DND-41 (cell line): ENCODE data around the gene FHOD1.

ENCODE experiments used
- ATAC-seq: fragments of 200-7000 bp; cut with Tn5 transposase; 3 replicates; pipeline ENCODE4 v1.9.1; 2021; ENCODE audit warnings: low read depth; ENCODE audit not compliant: insufficient read depth
- DNase-seq: peaks from one replicate; pipeline ENCODE4 v3.0.0-alpha.2; 2020
- H2AFZ ChIP-seq: 2 replicates; pipeline ENCODE4 v1.6.0; 2012; ENCODE audit warnings: low read depth, low read length
- H3K27ac ChIP-seq: 2 replicates; pipeline ENCODE4 v1.5.1; 2012; ENCODE audit warnings: low read length, inconsistent platforms
- H3K27me3 ChIP-seq: fragments of 200-600 bp; sonication (generic); 2 replicates; pipeline ENCODE4 v1.6.0; 2012; ENCODE audit warnings: low read length, mild to moderate bottlenecking, inconsistent platforms; ENCODE audit not compliant: insufficient read depth, poor library complexity
- H3K36me3 ChIP-seq: 2 replicates; pipeline ENCODE4 v1.5.1; 2012; ENCODE audit warnings: low read length, inconsistent platforms; ENCODE audit not compliant: insufficient read depth
- H3K4me1 ChIP-seq: 2 replicates; pipeline ENCODE4 v1.5.1; 2012; ENCODE audit warnings: mild to moderate bottlenecking, low read length; ENCODE audit not compliant: insufficient read depth
- H3K4me2 ChIP-seq: 2 replicates; pipeline ENCODE4 v1.6.0; 2012; ENCODE audit warnings: mild to moderate bottlenecking, moderate library complexity, low read length, inconsistent platforms; ENCODE audit not compliant: insufficient read depth
- H3K4me3 ChIP-seq, 2 experiments: fragments of 200-600 bp in 1 of 2; shearing (Covaris generic) in 1 of 2; 2 replicates each; pipeline ENCODE4 v1.5.1; 2012 to 2016; ENCODE audit warnings: inconsistent platforms in 2 of 2, low read length in 2 of 2, mild to moderate bottlenecking in 2 of 2, low read depth in 1 of 2, moderate library complexity in 1 of 2
- H3K79me2 ChIP-seq: 2 replicates; pipeline ENCODE4 v1.6.0; 2012; ENCODE audit warnings: low read length, inconsistent platforms; ENCODE audit not compliant: insufficient read depth
- H3K9ac ChIP-seq: 2 replicates; pipeline ENCODE4 v1.6.0; 2012; ENCODE audit warnings: low read depth, mild to moderate bottlenecking, inconsistent platforms, low read length, moderate library complexity
- H3K9me3 ChIP-seq: 2 replicates; pipeline ENCODE4 v1.5.1; 2012; ENCODE audit warnings: low read length, moderate library complexity, mild to moderate bottlenecking, inconsistent platforms; ENCODE audit not compliant: insufficient read depth, severe bottlenecking
- H4K20me1 ChIP-seq: 2 replicates; pipeline ENCODE4 v1.6.0; 2012; ENCODE audit warnings: low read length; ENCODE audit not compliant: insufficient read depth
- CTCF ChIP-seq: IDR thresholded peaks from 2 replicates; pipeline ENCODE4 v1.5.1; 2012; ENCODE audit warnings: borderline replicate concordance, low read length, moderate library complexity, mild to moderate bottlenecking; ENCODE audit not compliant: poor library complexity, severe bottlenecking; ENCODE audit errors: extremely low read depth
- EZH2 ChIP-seq: IDR thresholded peaks from 3 replicates; pipeline ENCODE4 v1.6.1; 2012; ENCODE audit warnings: borderline replicate concordance, low read depth, mild to moderate bottlenecking, moderate library complexity, low read length, inconsistent platforms; ENCODE audit not compliant: severe bottlenecking

FHOD1 gene

GRCh38 chr16:67234180-67234597 is 13.1 kb downstream of the FHOD1 start:
- peaks cover 60% of the 10 kb centered on the region for H3K36me3 ChIP-seq
- H3K27ac ChIP-seq, result no peak overlapping the region
- no peaks in the 10 kb centered on the region for H3K9me3 ChIP-seq
- no peak for TF ChIP-seq EZH2
- TF ChIP-seq CTCF, result no peak
- ATAC-seq (no peak), DNase-seq (no peak)
- H3K27me3 ChIP-seq, result no peaks in the 10 kb centered on the region
- no peak overlapping the region for H2AFZ ChIP-seq
- H4K20me1 ChIP-seq, result peaks cover 15% of the 10 kb centered on the region; the same call in 1 of the 2 replicates
- no peak overlapping the region for H3K4me2 ChIP-seq
- H3K4me1 ChIP-seq, result peaks cover 25% of the 10 kb centered on the region
- peaks cover 14% of the 10 kb centered on the region; the same call in 1 of the 2 replicates for H3K79me2 ChIP-seq
- H3K9ac ChIP-seq, result no peak overlapping the region
- H3K4me3 ChIP-seq, result no peak overlapping the region

- Histone ChIP-seq H3K9ac (no peak overlapping the region), H2AFZ (no peak overlapping the region), H3K36me3 (peaks cover 64% of the 10 kb centered on the region), H3K27me3 (no peaks in the 10 kb centered on the region), H3K4me2 (no peak overlapping the region), H3K9me3 (no peaks in the 10 kb centered on the region), H3K4me1 (peaks cover 28% of the 10 kb centered on the region), H3K4me3 (no peak overlapping the region), H4K20me1 (peaks cover 13% of the 10 kb centered on the region; the same call in 1 of the 2 replicates), H3K79me2 (peaks cover 16% of the 10 kb centered on the region), H3K27ac (no peak overlapping the region)
- ATAC-seq (no peak), DNase-seq (no peak)
- TF ChIP-seq CTCF, result no peak
- no peak for TF ChIP-seq EZH2
Measured at GRCh38 chr16:67233596-67233995, 13.7 kb downstream of the FHOD1 start.

GRCh38 chr16:67230809-67231660 is 16.2 kb downstream of the FHOD1 start:
- H3K4me2 ChIP-seq, result no peak overlapping the region
- H3K27ac ChIP-seq, result no peak overlapping the region
- no peak for DNase-seq
- H3K79me2 ChIP-seq, result peaks cover 40% of the 10 kb centered on the region
- H3K4me1 ChIP-seq, result peaks cover 35% of the 10 kb centered on the region
- TF ChIP-seq CTCF (no peak), EZH2 (no peak)
- no peak overlapping the region for H3K9ac ChIP-seq
- no peaks in the 10 kb centered on the region for H3K27me3 ChIP-seq
- no peaks in the 10 kb centered on the region for H3K9me3 ChIP-seq
- H2AFZ ChIP-seq, result no peak overlapping the region
- no peak for ATAC-seq
- peaks cover 22% of the 10 kb centered on the region; the same call in 1 of the 2 replicates for H4K20me1 ChIP-seq
- peaks cover 65% of the 10 kb centered on the region for H3K36me3 ChIP-seq
- H3K4me3 ChIP-seq, result no peak overlapping the region
